Fibroblast of the aortic adventitia (primary cell): ENCODE data around the gene GPR176. TPM values are rescaled to one million over a fixed set of nuclear protein-coding genes. Genes with fewer than 3 reads are reported as not detected.

ENCODE experiments used
- DNase-seq: peaks from one replicate; pipeline ENCODE4 v3.0.0-alpha.2; 2010; ENCODE audit warnings: low read depth
- H3K4me3 ChIP-seq: 2 replicates; pipeline ENCODE4 v1.5.1; 2011; ENCODE audit warnings: low read depth, mild to moderate bottlenecking, control low read depth, low read length, moderate library complexity
- total RNA-seq: library from RNA; depleted of rRNA; stranded (reverse); fragments of >200 nt; gene quantifications from 2 replicates; pipeline ENCODE4 v1.2.3, GENCODE V29; 2012; ENCODE audit warnings: low replicate concordance
- TF ChIP-seq, protein P1 (sequence below): IDR thresholded peaks from 2 replicates; pipeline ENCODE4 v1.5.1; 2011; ENCODE audit warnings: mild to moderate bottlenecking, low read length, control low read depth, inconsistent platforms; ENCODE audit not compliant: insufficient read depth

Gene GPR176
- 49.7 and 160 TPM in 2 replicates for total RNA-seq

DNA sequence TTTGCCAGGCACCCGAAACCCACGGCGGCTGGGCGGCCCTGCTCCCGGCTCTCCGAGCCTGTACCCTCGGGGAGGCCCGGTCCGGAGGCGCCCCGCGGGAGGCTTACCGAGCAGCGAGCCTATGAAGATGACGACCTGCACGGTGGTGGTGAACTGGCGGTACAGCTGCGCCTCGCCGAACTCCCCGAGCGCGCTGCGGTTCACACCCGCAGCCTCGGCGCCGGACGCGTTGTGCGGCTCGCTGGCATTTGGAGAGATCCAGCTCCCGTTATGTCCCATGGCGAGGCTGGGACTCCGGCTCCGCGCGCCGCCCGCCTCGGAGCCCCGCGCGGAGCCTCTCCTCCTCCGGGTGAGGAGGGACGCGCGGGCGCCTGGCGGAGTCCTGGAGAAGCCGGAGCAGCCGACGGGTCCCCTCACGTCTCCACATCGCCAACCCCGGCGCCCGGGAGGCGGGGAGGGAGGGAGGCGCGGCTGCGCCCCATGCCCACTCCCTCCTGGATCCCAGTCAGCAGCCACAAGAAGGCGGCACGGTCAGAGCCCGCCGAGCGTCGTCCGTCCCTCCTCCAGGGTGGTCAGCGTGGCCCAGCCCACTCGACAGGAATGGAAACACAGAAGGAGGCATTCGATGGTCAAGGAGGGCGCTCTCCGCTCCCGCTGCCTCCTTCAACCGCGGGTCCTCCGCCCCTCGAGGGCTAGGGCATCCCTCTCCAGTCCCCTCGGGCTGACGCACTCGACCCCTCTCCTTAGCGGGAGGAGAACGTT, at the start of gene GPR176:
Gene GPR176, minus strand, starts transcription at position 519 of the 762 bp plus-strand sequence. Its CDS starts 240 bp downstream, at position 279.
- TF ChIP-seq, protein P1, sequence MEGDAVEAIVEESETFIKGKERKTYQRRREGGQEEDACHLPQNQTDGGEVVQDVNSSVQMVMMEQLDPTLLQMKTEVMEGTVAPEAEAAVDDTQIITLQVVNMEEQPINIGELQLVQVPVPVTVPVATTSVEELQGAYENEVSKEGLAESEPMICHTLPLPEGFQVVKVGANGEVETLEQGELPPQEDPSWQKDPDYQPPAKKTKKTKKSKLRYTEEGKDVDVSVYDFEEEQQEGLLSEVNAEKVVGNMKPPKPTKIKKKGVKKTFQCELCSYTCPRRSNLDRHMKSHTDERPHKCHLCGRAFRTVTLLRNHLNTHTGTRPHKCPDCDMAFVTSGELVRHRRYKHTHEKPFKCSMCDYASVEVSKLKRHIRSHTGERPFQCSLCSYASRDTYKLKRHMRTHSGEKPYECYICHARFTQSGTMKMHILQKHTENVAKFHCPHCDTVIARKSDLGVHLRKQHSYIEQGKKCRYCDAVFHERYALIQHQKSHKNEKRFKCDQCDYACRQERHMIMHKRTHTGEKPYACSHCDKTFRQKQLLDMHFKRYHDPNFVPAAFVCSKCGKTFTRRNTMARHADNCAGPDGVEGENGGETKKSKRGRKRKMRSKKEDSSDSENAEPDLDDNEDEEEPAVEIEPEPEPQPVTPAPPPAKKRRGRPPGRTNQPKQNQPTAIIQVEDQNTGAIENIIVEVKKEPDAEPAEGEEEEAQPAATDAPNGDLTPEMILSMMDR, result peak; percentile 21
- peak within 1 kb of the TSS; percentile 92 for H3K4me3 ChIP-seq
- DNase-seq, result peak; percentile 87

- H3K4me3 ChIP-seq, result no peak overlapping the region
- TF ChIP-seq, protein P1, result no peak
- no peak for DNase-seq
These were observed 48.9 kb upstream of the GPR176 start for GRCh38 chr15:39969002-39969394.

GRCh38 chr15:39968273-39969001, 48.4 kb upstream of the GPR176 start:
- TF ChIP-seq, protein P1, result no peak
- H3K4me3 ChIP-seq, result no peak overlapping the region
- DNase-seq, result no peak

GRCh38 chr15:39966521-39966920, 46.5 kb upstream of the GPR176 start:
- TF ChIP-seq, protein P1, result no peak
- no peak overlapping the region for H3K4me3 ChIP-seq
- DNase-seq, result peak; percentile 35

- no peak overlapping the region for H3K4me3 ChIP-seq
- TF ChIP-seq, protein P1, result no peak
- no peak for DNase-seq
These were observed 43.7 kb upstream of the GPR176 start for GRCh38 chr15:39963786-39964185.

DNA sequence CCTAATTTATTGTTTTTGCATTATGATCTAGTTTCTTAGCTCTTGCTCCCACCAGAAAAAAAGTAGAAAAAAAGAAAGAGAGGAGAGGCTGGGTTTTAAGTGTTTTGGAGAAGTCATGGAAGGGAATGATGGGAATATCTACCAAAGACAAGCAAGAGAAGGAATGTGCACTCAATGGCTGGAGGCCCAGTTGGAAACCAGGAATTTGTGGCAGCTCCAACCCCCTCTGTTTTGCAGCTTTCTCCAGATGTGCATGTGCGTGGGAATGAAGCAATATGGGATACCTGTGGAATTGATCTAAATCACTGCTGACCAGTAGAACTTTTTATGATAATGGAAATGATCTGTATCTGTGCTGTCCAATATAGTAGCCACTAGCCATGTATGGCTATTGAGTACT, 41.0 kb upstream of the GPR176 start:
- TF ChIP-seq, protein P1, result no peak
- DNase-seq, result peak; percentile 33
- H3K4me3 ChIP-seq, result no peak overlapping the region
